HepG2 (cell line): Measurements from ENCODE around the gene PFN2. TPM values are rescaled to one million over a fixed set of nuclear protein-coding genes. Genes with fewer than 3 reads are reported as not detected.

Experiments
- ELF1 ChIP-seq: sonication (generic); formaldehyde crosslinking; IDR thresholded peaks from 2 replicates; pipeline ENCODE4 v1.4.0; 2020; ENCODE audit warnings: missing genetic modification reagents
- GABPB1 ChIP-seq: IDR thresholded peaks from 2 replicates; pipeline ENCODE4 v1.6.1; 2016; ENCODE audit warnings: mild to moderate bottlenecking, missing genetic modification reagents, moderate library complexity, missing compliant biosample characterization
- GATAD2A ChIP-seq: IDR thresholded peaks from 2 replicates; pipeline ENCODE4 v1.6.1; 2016
- KDM2A ChIP-seq: sonication (generic); formaldehyde crosslinking; IDR thresholded peaks from 2 replicates; pipeline ENCODE4 v1.4.0; 2020; ENCODE audit warnings: low read depth, missing genetic modification reagents, borderline replicate concordance
- KDM5A ChIP-seq: fragments of 200-600 bp; sonication (generic); IDR thresholded peaks from 2 replicates; pipeline ENCODE4 v1.7.0; 2018; ENCODE audit warnings: antibody characterized with exemption, mild to moderate bottlenecking, low read length, borderline replicate concordance
- MXI1 ChIP-seq: IDR thresholded peaks from 3 replicates; pipeline ENCODE4 v1.6.1; 2012; ENCODE audit warnings: low read depth, low read length, inconsistent platforms, borderline replicate concordance
- RARG ChIP-seq: sonication (generic); formaldehyde crosslinking; IDR thresholded peaks from 2 replicates; pipeline ENCODE4 v1.4.0; 2020; ENCODE audit warnings: low read depth, mild to moderate bottlenecking, missing genetic modification reagents
- RFX3 ChIP-seq: IDR thresholded peaks from 2 replicates; pipeline ENCODE4 v1.6.1; 2016; ENCODE audit warnings: missing biosample characterization, missing genetic modification reagents
- SALL1 ChIP-seq: sonication (generic); formaldehyde crosslinking; IDR thresholded peaks from 2 replicates; pipeline ENCODE4 v1.8.0; 2022; ENCODE audit warnings: mild to moderate bottlenecking, missing genetic modification reagents
- SKI ChIP-seq: fragments of 450-650 bp; IDR thresholded peaks from one replicate; pipeline ENCODE4 v1.6.1; 2018; ENCODE audit warnings: mild to moderate bottlenecking; ENCODE audit not compliant: partially characterized antibody
- SP2 ChIP-seq: sonication (generic); formaldehyde crosslinking; IDR thresholded peaks from 2 replicates; pipeline ENCODE4 v1.5.1; 2020; ENCODE audit warnings: mild to moderate bottlenecking, missing genetic modification reagents
- TAF15 ChIP-seq: fragments of 200-400 bp; formaldehyde crosslinking; IDR thresholded peaks from one replicate; pipeline ENCODE4 v1.6.1; 2018; ENCODE audit warnings: mild to moderate bottlenecking, low read depth, low read length; ENCODE audit not compliant: poor library complexity, severe bottlenecking
- ZNF230 ChIP-seq: sonication (generic); formaldehyde crosslinking; IDR thresholded peaks from 2 replicates; pipeline ENCODE4 v1.4.0; 2020; ENCODE audit warnings: mild to moderate bottlenecking, missing genetic modification reagents
- ZNF256 ChIP-seq: sonication (generic); formaldehyde crosslinking; conservative IDR thresholded peaks from 2 replicates; pipeline ENCODE4 v1.4.0; 2020; ENCODE audit warnings: missing genetic modification reagents
- ZNF552 ChIP-seq: sonication (generic); formaldehyde crosslinking; IDR thresholded peaks from 2 replicates; pipeline ENCODE4 v1.9.0; 2022; ENCODE audit warnings: missing genetic modification reagents, mild to moderate bottlenecking, borderline replicate concordance
- ZNF788 ChIP-seq: sonication (generic); formaldehyde crosslinking; IDR thresholded peaks from 2 replicates; pipeline ENCODE4 v1.5.0; 2020; ENCODE audit warnings: mild to moderate bottlenecking, missing genetic modification reagents, borderline replicate concordance
- ZSCAN21 ChIP-seq: sonication (generic); formaldehyde crosslinking; IDR thresholded peaks from 2 replicates; pipeline ENCODE4 v1.8.0; 2022; ENCODE audit warnings: mild to moderate bottlenecking, missing genetic modification reagents, moderate library complexity, borderline replicate concordance
- polyA plus RNA-seq, 8 experiments: library from polyadenylated mRNA; depleted of rRNA in 3 of 8; stranded (reverse) in 7 of 8; unstranded in 1 of 8; fragments of >200 nt; fragmentation: Illumina TruSeq in 4 of 8; extraction: Trizol in 4 of 8; gene quantifications; 2 replicates each; pipeline versions ENCODE4 v1.2.1 to v1.2.3, GENCODE V29; 2011 to 2016; ENCODE audit warnings: low read depth in 4 of 8, missing spikeins in 1 of 8, mixed read lengths in 1 of 8; ENCODE audit not compliant: insufficient read depth in 1 of 8
- total RNA-seq, 5 experiments: library from RNA; depleted of rRNA; stranded (reverse); fragments of >200 nt; fragmentation: Illumina TruSeq; extraction: Trizol; gene quantifications; 2 replicates each; pipeline ENCODE4 v1.2.3, GENCODE V29; 2016; ENCODE audit warnings: low read depth in 1 of 5
- TF ChIP-seq, protein P1 (sequence below): sonication (generic); formaldehyde crosslinking; IDR thresholded peaks from 2 replicates; pipeline ENCODE4 v1.4.0; 2020; ENCODE audit warnings: missing genetic modification reagents, borderline replicate concordance
- TF ChIP-seq, protein P2 (sequence below): sonication (generic); formaldehyde crosslinking; IDR thresholded peaks from 2 replicates; pipeline ENCODE4 v1.8.1; 2023; ENCODE audit warnings: mild to moderate bottlenecking, moderate library complexity, missing genetic modification reagents
- TF ChIP-seq, protein P3 (sequence below): sonication (generic); formaldehyde crosslinking; IDR thresholded peaks from 2 replicates; pipeline ENCODE4 v1.5.0; 2020; ENCODE audit warnings: missing genetic modification reagents
- TF ChIP-seq, protein P4 (sequence below): sonication (generic); formaldehyde crosslinking; IDR thresholded peaks from 2 replicates; pipeline ENCODE4 v1.9.0; 2021; ENCODE audit warnings: missing genetic modification reagents, mild to moderate bottlenecking, borderline replicate concordance

PFN2 gene
- total and polyA plus RNA-seq, 2 of the 13 experiments (the other 11 are each of a cell fraction or from before 2014, with no cell fraction given) = 57.3 to 150 TPM

DNA sequence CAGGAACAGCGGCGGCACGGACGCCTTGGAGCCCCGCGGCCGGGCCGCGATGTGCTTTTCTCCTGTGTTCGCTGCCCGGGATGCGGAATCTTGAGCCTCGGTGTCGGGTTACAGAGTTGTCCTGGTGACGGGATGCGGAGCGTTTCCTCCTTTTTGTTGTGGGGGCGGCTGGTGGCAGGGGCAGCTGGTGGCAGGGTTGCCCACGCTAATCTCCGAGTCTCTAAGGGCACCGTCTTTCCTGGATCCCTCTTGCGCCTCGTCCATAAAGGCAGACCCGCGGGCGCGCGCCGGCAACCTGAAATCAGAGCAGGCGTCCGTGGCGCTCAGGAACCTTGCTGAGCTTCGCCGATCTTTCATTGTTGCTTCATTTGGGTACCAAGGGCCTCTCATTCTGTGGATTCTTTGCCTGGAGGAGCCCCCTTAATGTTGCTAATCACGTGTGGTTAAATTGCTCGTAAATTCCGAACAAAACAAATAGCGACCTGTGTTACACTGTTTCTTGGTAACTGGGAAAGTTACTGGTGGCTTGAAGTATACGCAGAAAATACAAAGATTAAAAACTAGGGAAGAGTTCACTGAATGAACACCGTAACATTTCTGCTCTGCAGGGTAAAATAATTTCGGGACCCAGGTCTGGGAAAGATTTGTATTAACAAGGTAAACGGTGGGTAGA lies 844 bp upstream of the PFN2 start (continued):
- TF ChIP-seq, protein P1, sequence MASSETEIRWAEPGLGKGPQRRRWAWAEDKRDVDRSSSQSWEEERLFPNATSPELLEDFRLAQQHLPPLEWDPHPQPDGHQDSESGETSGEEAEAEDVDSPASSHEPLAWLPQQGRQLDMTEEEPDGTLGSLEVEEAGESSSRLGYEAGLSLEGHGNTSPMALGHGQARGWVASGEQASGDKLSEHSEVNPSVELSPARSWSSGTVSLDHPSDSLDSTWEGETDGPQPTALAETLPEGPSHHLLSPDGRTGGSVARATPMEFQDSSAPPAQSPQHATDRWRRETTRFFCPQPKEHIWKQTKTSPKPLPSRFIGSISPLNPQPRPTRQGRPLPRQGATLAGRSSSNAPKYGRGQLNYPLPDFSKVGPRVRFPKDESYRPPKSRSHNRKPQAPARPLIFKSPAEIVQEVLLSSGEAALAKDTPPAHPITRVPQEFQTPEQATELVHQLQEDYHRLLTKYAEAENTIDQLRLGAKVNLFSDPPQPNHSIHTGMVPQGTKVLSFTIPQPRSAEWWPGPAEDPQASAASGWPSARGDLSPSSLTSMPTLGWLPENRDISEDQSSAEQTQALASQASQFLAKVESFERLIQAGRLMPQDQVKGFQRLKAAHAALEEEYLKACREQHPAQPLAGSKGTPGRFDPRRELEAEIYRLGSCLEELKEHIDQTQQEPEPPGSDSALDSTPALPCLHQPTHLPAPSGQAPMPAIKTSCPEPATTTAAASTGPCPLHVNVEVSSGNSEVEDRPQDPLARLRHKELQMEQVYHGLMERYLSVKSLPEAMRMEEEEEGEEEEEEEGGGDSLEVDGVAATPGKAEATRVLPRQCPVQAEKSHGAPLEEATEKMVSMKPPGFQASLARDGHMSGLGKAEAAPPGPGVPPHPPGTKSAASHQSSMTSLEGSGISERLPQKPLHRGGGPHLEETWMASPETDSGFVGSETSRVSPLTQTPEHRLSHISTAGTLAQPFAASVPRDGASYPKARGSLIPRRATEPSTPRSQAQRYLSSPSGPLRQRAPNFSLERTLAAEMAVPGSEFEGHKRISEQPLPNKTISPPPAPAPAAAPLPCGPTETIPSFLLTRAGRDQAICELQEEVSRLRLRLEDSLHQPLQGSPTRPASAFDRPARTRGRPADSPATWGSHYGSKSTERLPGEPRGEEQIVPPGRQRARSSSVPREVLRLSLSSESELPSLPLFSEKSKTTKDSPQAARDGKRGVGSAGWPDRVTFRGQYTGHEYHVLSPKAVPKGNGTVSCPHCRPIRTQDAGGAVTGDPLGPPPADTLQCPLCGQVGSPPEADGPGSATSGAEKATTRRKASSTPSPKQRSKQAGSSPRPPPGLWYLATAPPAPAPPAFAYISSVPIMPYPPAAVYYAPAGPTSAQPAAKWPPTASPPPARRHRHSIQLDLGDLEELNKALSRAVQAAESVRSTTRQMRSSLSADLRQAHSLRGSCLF (CRISPR knock-in tag) = no peak
- no peak for TF ChIP-seq TAF15
- no peak for TF ChIP-seq ELF1 (CRISPR knock-in tag)
- no peak for TF ChIP-seq RARG (CRISPR knock-in tag)
- TF ChIP-seq ZNF552 (CRISPR knock-in tag) = no peak
- no peak for TF ChIP-seq SKI
- 0 out of 2 replicates have a peak, but pooled peaks have one; percentile 12 for TF ChIP-seq GATAD2A (CRISPR knock-in tag)
- 0 out of 3 replicates have a peak, but pooled peaks have one; percentile 9 for TF ChIP-seq MXI1
- 0 out of 2 replicates have a peak, but pooled peaks have one; percentile 11 for TF ChIP-seq KDM5A
- 0 out of 2 replicates have a peak, but pooled peaks have one; percentile 42 for TF ChIP-seq SALL1 (CRISPR knock-in tag)
- 0 out of 2 replicates have a peak, but pooled peaks have one; percentile 19 for TF ChIP-seq ZSCAN21 (CRISPR knock-in tag)
- no peak for TF ChIP-seq KDM2A (CRISPR knock-in tag)
- TF ChIP-seq ZNF256 (CRISPR knock-in tag) = 0 out of 2 replicates have a peak, but pooled peaks have one; percentile 15
- 0 out of 2 replicates have a peak, but pooled peaks have one; percentile 5 for TF ChIP-seq ZNF788 (CRISPR knock-in tag)
- 0 out of 2 replicates have a peak, but pooled peaks have one; percentile 14 for TF ChIP-seq RFX3 (CRISPR knock-in tag)
- TF ChIP-seq, protein P2, sequence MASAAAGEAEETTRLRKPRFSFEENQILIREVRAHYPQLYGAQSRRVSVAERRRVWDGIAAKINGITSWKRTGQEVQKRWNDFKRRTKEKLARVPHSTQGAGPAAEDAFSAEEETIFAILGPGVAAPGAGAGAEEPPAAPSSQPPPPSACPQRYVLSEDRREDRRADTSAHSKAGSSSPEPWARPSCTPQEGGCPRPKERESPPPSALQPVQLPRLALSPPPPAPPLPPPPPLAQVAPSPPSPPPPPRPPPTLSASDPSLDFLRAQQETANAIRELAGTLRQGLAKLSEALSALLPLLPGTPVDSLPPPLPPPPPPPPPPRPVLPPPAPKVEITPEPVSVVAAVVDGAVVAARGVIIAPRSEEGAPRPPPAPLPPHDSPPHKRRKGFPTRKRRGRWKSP = peak; percentile 34; the same call in 1 of the 2 replicates
- TF ChIP-seq, protein P3, sequence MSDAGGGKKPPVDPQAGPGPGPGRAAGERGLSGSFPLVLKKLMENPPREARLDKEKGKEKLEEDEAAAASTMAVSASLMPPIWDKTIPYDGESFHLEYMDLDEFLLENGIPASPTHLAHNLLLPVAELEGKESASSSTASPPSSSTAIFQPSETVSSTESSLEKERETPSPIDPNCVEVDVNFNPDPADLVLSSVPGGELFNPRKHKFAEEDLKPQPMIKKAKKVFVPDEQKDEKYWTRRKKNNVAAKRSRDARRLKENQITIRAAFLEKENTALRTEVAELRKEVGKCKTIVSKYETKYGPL (CRISPR knock-in tag) = 0 out of 2 replicates have a peak, but pooled peaks have one; percentile 24
- no peak; the same call in 1 of the 2 replicates for TF ChIP-seq SP2 (CRISPR knock-in tag)
- TF ChIP-seq, protein P4, sequence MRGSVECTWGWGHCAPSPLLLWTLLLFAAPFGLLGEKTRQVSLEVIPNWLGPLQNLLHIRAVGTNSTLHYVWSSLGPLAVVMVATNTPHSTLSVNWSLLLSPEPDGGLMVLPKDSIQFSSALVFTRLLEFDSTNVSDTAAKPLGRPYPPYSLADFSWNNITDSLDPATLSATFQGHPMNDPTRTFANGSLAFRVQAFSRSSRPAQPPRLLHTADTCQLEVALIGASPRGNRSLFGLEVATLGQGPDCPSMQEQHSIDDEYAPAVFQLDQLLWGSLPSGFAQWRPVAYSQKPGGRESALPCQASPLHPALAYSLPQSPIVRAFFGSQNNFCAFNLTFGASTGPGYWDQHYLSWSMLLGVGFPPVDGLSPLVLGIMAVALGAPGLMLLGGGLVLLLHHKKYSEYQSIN (CRISPR knock-in tag) = 0 out of 2 replicates have a peak, but pooled peaks have one; percentile 4
- TF ChIP-seq GABPB1 (CRISPR knock-in tag) = 0 out of 2 replicates have a peak, but pooled peaks have one; percentile 5
- peak; percentile 68; the same call in 1 of the 2 replicates for TF ChIP-seq ZNF230
